ENCODE measurements around the gene ABCB11. TPM values are rescaled to one million over a fixed set of nuclear protein-coding genes. Genes with fewer than 3 reads are reported as not detected.

The ABCB11 gene
- total RNA-seq, 1 donor from 2014 or later = 0.02 TPM

DNA sequence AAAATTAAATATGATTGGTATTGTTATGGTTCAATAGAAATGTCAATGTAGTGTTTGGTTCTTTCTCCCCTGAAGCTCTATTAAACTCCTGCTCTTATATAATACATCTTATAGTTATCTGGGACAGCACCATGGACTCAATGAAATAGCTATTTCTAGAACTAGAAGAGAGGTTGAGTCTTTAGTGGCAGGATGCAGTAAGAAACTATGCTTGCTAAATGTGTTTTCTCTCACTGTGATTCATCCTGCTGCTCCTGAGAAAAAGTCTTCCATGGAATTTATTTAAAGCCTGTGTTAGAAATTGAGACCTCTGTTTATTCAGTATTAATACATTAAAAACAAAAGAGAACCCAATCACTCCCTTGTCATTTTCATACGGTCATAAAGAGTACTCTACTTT is 68.5 kb downstream of the ABCB11 start:
- Mint-ChIP-seq H3K4me1 (ENCODE audit: low read depth, unreplicated experiment) (peaks cover 3% of the 10 kb centered on the region), H3K9me3 (ENCODE audit: unreplicated experiment) (no peaks in the 10 kb centered on the region), H3K27me3 (ENCODE audit: low read depth, unreplicated experiment) (peaks cover 6% of the 10 kb centered on the region), H3K4me3 (ENCODE audit: unreplicated experiment) (no peak overlapping the region), H3K27ac (ENCODE audit: unreplicated experiment) (no peak overlapping the region), H3K36me3 (ENCODE audit: low read depth, unreplicated experiment) (no peaks in the 10 kb centered on the region)
- no peak for FAIRE-seq
- no peaks in the 10 kb centered on the region for H3K27me3 ChIP-seq (ENCODE audit: insufficient read depth, low read length)
- no peak overlapping the region for H3K4me2 ChIP-seq (ENCODE audit: low read length)
- no peaks in the 10 kb centered on the region for H3K79me2 ChIP-seq (ENCODE audit: insufficient read depth, low read length)
- H3K9me3 ChIP-seq (ENCODE audit: insufficient read depth, low read depth, low read length) = no peaks in the 10 kb centered on the region
- H3K36me3 ChIP-seq (ENCODE audit: insufficient read depth, low read length) = no peaks in the 10 kb centered on the region
- no peaks in the 10 kb centered on the region for H3K4me1 ChIP-seq (ENCODE audit: insufficient read depth, low read length)
- DNase-seq (ENCODE audit: low read depth) = no peak
- no peak overlapping the region for H3K4me3 ChIP-seq (ENCODE audit: insufficient read depth, low read depth, low read length)
- no peak overlapping the region for H3K9ac ChIP-seq (ENCODE audit: low read length)
- no peak overlapping the region for H3K27ac ChIP-seq (ENCODE audit: low read depth, low read length)
- TF ChIP-seq, protein P1, sequence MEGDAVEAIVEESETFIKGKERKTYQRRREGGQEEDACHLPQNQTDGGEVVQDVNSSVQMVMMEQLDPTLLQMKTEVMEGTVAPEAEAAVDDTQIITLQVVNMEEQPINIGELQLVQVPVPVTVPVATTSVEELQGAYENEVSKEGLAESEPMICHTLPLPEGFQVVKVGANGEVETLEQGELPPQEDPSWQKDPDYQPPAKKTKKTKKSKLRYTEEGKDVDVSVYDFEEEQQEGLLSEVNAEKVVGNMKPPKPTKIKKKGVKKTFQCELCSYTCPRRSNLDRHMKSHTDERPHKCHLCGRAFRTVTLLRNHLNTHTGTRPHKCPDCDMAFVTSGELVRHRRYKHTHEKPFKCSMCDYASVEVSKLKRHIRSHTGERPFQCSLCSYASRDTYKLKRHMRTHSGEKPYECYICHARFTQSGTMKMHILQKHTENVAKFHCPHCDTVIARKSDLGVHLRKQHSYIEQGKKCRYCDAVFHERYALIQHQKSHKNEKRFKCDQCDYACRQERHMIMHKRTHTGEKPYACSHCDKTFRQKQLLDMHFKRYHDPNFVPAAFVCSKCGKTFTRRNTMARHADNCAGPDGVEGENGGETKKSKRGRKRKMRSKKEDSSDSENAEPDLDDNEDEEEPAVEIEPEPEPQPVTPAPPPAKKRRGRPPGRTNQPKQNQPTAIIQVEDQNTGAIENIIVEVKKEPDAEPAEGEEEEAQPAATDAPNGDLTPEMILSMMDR (IDR thresholded peaks at IDR 0.05; ENCODE audit: insufficient read depth, low read depth, low read length) = no peak
- no peak for TF ChIP-seq EZH2 (IDR thresholded peaks at IDR 0.05; ENCODE audit: insufficient read depth, low read length)
- H2AFZ ChIP-seq (ENCODE audit: low read depth, low read length) = no peak overlapping the region
- H4K20me1 ChIP-seq (ENCODE audit: insufficient read depth, low read length) = no peaks in the 10 kb centered on the region

DNA sequence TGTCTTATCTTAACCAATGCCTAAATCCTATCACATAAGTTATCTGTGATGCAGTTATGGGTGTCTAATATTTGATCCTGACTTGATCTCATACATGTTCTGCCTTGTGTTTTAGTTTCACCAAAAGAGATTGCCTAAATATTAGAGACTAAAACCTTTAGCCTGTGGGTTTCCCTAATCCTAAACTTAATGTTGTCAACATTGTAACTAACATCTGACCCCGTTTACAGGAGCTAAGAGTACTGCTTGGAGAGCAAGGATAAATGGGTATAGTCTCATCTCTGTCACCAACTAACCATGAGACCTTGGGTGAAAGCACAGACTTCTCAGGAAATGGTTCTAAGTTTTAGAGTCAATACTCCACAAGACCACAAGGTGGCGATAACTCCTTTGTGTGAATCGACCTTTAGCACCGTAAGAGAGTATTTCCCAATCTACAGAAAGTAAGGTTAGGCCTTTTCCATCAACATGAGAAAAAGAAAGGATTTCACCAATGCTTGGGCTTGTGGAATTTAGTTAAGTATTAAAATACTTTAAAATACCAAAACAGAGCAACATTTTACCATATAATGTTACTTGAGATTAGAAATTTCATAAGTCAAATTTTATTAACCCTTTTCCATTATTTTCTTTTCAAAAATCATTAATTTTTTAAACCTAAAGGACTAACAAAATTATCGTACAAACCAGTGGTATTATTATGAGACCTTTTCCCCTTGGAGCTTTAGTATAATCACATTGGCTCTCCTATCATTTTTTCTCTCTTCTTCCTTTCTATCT is 69.5 kb downstream of the ABCB11 start:
- no peaks in the 10 kb centered on the region for H3K27me3 ChIP-seq (ENCODE audit: insufficient read depth, low read length)
- no peak overlapping the region for H3K27ac ChIP-seq (ENCODE audit: low read depth, low read length)
- no peak overlapping the region for H3K9ac ChIP-seq (ENCODE audit: low read length)
- H4K20me1 ChIP-seq (ENCODE audit: insufficient read depth, low read length) = no peaks in the 10 kb centered on the region
- Mint-ChIP-seq H3K4me3 (ENCODE audit: unreplicated experiment) (no peak overlapping the region), H3K4me1 (ENCODE audit: low read depth, unreplicated experiment) (peaks cover 3% of the 10 kb centered on the region), H3K27ac (ENCODE audit: unreplicated experiment) (no peak overlapping the region), H3K27me3 (ENCODE audit: low read depth, unreplicated experiment) (peaks cover 6% of the 10 kb centered on the region), H3K36me3 (ENCODE audit: low read depth, unreplicated experiment) (no peaks in the 10 kb centered on the region), H3K9me3 (ENCODE audit: unreplicated experiment) (no peaks in the 10 kb centered on the region)
- no peak overlapping the region for H3K4me2 ChIP-seq (ENCODE audit: low read length)
- H3K79me2 ChIP-seq (ENCODE audit: insufficient read depth, low read length) = no peaks in the 10 kb centered on the region
- no peaks in the 10 kb centered on the region for H3K4me1 ChIP-seq (ENCODE audit: insufficient read depth, low read length)
- DNase-seq (ENCODE audit: low read depth) = peak; percentile 54
- no peak for TF ChIP-seq EZH2 (IDR thresholded peaks at IDR 0.05; ENCODE audit: insufficient read depth, low read length)
- TF ChIP-seq, protein P1 (IDR thresholded peaks at IDR 0.05; ENCODE audit: insufficient read depth, low read depth, low read length) = peak; percentile 85
- H3K36me3 ChIP-seq (ENCODE audit: insufficient read depth, low read length) = no peaks in the 10 kb centered on the region
- peak; percentile 73 for FAIRE-seq
- no peaks in the 10 kb centered on the region for H3K9me3 ChIP-seq (ENCODE audit: insufficient read depth, low read depth, low read length)
- H2AFZ ChIP-seq (ENCODE audit: low read depth, low read length) = no peak overlapping the region
- H3K4me3 ChIP-seq (ENCODE audit: insufficient read depth, low read depth, low read length) = no peak overlapping the region

DNA sequence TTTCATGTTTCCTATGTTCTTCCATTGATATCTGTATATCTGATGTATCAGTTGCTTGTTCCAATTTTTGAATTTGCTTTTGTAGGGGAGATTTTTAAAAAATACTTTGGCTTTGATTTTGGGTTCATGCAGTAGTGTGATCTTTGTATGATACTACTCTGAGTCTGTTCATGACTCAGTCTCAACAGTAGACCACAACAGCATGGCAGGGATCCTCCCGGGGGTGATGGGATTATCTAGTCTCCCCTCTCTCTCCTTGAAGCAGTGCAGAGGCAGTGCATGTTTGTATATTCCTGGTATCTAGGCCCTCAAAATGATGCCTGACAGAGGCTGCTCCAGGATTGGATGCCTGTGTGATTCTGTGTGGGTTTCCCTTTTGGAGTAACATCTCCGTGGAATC is 74.7 kb downstream of the ABCB11 start:
- Histone ChIP-seq H3K9me3 (ENCODE audit: insufficient read depth, low read depth, low read length) (no peaks in the 10 kb centered on the region), H3K9ac (ENCODE audit: low read length) (no peak overlapping the region), H4K20me1 (ENCODE audit: insufficient read depth, low read length) (no peaks in the 10 kb centered on the region), H3K79me2 (ENCODE audit: insufficient read depth, low read length) (no peaks in the 10 kb centered on the region), H3K4me1 (ENCODE audit: insufficient read depth, low read length) (no peaks in the 10 kb centered on the region), H3K27ac (ENCODE audit: low read depth, low read length) (no peak overlapping the region), H3K4me3 (ENCODE audit: insufficient read depth, low read depth, low read length) (no peak overlapping the region), H2AFZ (ENCODE audit: low read depth, low read length) (no peak overlapping the region), H3K27me3 (ENCODE audit: insufficient read depth, low read length) (no peaks in the 10 kb centered on the region), H3K36me3 (ENCODE audit: insufficient read depth, low read length) (no peaks in the 10 kb centered on the region), H3K4me2 (ENCODE audit: low read length) (no peak overlapping the region)
- Mint-ChIP-seq H3K9me3 (ENCODE audit: unreplicated experiment) (peaks cover 4% of the 10 kb centered on the region), H3K4me1 (ENCODE audit: low read depth, unreplicated experiment) (no peaks in the 10 kb centered on the region), H3K36me3 (ENCODE audit: low read depth, unreplicated experiment) (no peaks in the 10 kb centered on the region), H3K4me3 (ENCODE audit: unreplicated experiment) (no peak overlapping the region), H3K27me3 (ENCODE audit: low read depth, unreplicated experiment) (no peaks in the 10 kb centered on the region), H3K27ac (ENCODE audit: unreplicated experiment) (no peak overlapping the region)
- DNase-seq (ENCODE audit: low read depth) = no peak
- FAIRE-seq = no peak
- TF ChIP-seq EZH2 (IDR thresholded peaks at IDR 0.05; ENCODE audit: insufficient read depth, low read length) = no peak
- TF ChIP-seq, protein P1 (IDR thresholded peaks at IDR 0.05; ENCODE audit: insufficient read depth, low read depth, low read length) = no peak
